GM13977 (cell line): Measurements from ENCODE around the gene CNTN5.

ENCODE experiments used
- DNase-seq: peaks from one replicate; pipeline ENCODE4 v3.0.0; 2012; ENCODE audit warnings: low spot score
- in situ Hi-C: fragments of 300-500 bp; cut with MboI; formaldehyde crosslinking; loops from one replicate; pipeline ENCODE4 v1.12.0; 2022; ENCODE audit warnings: low sequenced_read_pairs, low pct_unique_long_range_greater_than_20kb, mixed read lengths, inconsistent platforms; ENCODE audit not compliant: unreplicated experiment
- TF ChIP-seq, protein P1 (sequence below): IDR thresholded peaks from 2 replicates; pipeline ENCODE4 v1.5.1; 2012; ENCODE audit warnings: mild to moderate bottlenecking, control low read depth; ENCODE audit not compliant: insufficient read depth; ENCODE audit errors: extremely low read depth, missing control alignments

The CNTN5 gene

GRCh38 chr11:99601179-99601578 lies 580.4 kb downstream of the CNTN5 start:
- in situ Hi-C loops: no loop called here
- DNase-seq: no peak
- TF ChIP-seq, protein P1, sequence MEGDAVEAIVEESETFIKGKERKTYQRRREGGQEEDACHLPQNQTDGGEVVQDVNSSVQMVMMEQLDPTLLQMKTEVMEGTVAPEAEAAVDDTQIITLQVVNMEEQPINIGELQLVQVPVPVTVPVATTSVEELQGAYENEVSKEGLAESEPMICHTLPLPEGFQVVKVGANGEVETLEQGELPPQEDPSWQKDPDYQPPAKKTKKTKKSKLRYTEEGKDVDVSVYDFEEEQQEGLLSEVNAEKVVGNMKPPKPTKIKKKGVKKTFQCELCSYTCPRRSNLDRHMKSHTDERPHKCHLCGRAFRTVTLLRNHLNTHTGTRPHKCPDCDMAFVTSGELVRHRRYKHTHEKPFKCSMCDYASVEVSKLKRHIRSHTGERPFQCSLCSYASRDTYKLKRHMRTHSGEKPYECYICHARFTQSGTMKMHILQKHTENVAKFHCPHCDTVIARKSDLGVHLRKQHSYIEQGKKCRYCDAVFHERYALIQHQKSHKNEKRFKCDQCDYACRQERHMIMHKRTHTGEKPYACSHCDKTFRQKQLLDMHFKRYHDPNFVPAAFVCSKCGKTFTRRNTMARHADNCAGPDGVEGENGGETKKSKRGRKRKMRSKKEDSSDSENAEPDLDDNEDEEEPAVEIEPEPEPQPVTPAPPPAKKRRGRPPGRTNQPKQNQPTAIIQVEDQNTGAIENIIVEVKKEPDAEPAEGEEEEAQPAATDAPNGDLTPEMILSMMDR: no peak

- no peak for DNase-seq
- in situ Hi-C loops: no loop called here
- TF ChIP-seq, protein P1: no peak
Measured at GRCh38 chr11:99614352-99614751, 593.6 kb downstream of the CNTN5 start.

- no peak for DNase-seq
- TF ChIP-seq, protein P1: no peak
- in situ Hi-C loops: no loop called here
Measured at GRCh38 chr11:99630629-99631028, 609.9 kb downstream of the CNTN5 start.

GRCh38 chr11:99631618-99632017 lies 610.9 kb downstream of the CNTN5 start:
- no peak for DNase-seq
- in situ Hi-C loops: no loop called here
- TF ChIP-seq, protein P1: no peak

DNA sequence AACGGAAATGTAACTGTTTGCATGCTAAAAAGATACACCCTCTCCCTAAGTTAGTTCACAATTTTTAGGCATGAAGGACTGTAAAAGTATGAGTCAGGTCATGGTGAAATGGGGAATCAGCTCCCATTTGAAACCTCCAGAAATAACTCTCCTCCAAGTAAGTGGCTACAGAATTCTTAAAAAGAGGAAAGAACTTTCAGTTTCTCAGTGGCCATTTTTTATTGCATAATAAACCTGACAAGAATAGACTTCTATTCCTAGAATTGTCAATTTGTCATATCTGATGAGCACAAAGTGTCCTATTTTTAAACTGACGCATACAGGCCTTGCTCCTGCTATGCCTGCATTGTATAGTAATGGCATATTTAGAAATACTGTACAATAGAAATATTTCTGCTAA lies 612.2 kb downstream of the CNTN5 start:
- no peak for DNase-seq
- in situ Hi-C loops: no loop called here
- TF ChIP-seq, protein P1: no peak

DNA sequence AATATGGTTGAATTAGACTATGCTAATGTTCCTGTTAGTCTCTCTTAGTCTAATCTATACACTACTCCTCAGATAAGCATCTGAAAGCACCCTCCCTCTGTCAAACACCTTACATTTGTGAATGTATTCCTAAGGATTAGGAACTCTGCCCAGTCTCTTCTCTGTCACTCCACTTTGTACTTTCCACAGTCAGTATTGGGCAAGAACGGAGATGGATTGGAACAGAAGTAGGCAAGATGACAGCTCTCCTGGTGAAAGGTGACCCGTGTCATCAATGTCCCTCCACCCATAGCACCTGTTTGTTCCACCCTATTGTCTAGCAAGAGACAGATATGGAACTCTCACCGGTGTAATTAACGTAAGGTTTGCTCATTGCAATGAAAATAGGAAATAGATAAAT lies 613.8 kb downstream of the CNTN5 start:
- DNase-seq: no peak
- TF ChIP-seq, protein P1: no peak
- in situ Hi-C loops: no loop called here

GRCh38 chr11:99638073-99638553 lies 617.4 kb downstream of the CNTN5 start:
- in situ Hi-C loops: no loop called here
- TF ChIP-seq, protein P1: no peak
- no peak for DNase-seq
